HG03045 (cell line): Measurements from ENCODE around the gene PRKCZ.

Experiments
- ATAC-seq: cut with Tn5 transposase; IDR thresholded peaks from one replicate; pipeline ENCODE4 v1.9.1; 2021; ENCODE audit warnings: mild to moderate bottlenecking, moderate library complexity; ENCODE audit not compliant: unreplicated experiment

The PRKCZ gene

GRCh38 chr1:2203671-2204414 lies 153.6 kb downstream of the PRKCZ start:
- ATAC-seq, result no peak

GRCh38 chr1:2204415-2205190 lies 154.4 kb downstream of the PRKCZ start:
- ATAC-seq, result no peak

GRCh38 chr1:2205191-2205952 lies 155.2 kb downstream of the PRKCZ start:
- peak; percentile 69 for ATAC-seq

- ATAC-seq, result no peak
These were observed 156.7 kb downstream of the PRKCZ start for GRCh38 chr1:2206813-2207487.

- no peak for ATAC-seq
These were observed 158.4 kb downstream of the PRKCZ start for GRCh38 chr1:2208309-2209239.

- no peak for ATAC-seq
These were observed 159.3 kb downstream of the PRKCZ start for GRCh38 chr1:2209400-2210083.

GRCh38 chr1:2210084-2210653 lies 160.0 kb downstream of the PRKCZ start:
- no peak for ATAC-seq

- ATAC-seq, result no peak
These were observed 160.6 kb downstream of the PRKCZ start for GRCh38 chr1:2210786-2211185.

GRCh38 chr1:2212274-2212531 lies 162.0 kb downstream of the PRKCZ start:
- no peak for ATAC-seq

- ATAC-seq, result no peak
These were observed 162.6 kb downstream of the PRKCZ start for GRCh38 chr1:2212532-2213491.

- no peak for ATAC-seq
These were observed 163.6 kb downstream of the PRKCZ start for GRCh38 chr1:2213576-2214505.

- no peak for ATAC-seq
These were observed 164.5 kb downstream of the PRKCZ start for GRCh38 chr1:2214541-2215241.

- no peak for ATAC-seq
These were observed 165.1 kb downstream of the PRKCZ start for GRCh38 chr1:2215329-2215728.

- no peak for ATAC-seq
These were observed 165.9 kb downstream of the PRKCZ start for GRCh38 chr1:2215909-2216766.

- no peak for ATAC-seq
These were observed 166.5 kb downstream of the PRKCZ start for GRCh38 chr1:2216767-2217058.

- no peak for ATAC-seq
These were observed 171.1 kb downstream of the PRKCZ start for GRCh38 chr1:2221271-2221670.
